ENCODE measurements around the gene IL4I1.

DNA sequence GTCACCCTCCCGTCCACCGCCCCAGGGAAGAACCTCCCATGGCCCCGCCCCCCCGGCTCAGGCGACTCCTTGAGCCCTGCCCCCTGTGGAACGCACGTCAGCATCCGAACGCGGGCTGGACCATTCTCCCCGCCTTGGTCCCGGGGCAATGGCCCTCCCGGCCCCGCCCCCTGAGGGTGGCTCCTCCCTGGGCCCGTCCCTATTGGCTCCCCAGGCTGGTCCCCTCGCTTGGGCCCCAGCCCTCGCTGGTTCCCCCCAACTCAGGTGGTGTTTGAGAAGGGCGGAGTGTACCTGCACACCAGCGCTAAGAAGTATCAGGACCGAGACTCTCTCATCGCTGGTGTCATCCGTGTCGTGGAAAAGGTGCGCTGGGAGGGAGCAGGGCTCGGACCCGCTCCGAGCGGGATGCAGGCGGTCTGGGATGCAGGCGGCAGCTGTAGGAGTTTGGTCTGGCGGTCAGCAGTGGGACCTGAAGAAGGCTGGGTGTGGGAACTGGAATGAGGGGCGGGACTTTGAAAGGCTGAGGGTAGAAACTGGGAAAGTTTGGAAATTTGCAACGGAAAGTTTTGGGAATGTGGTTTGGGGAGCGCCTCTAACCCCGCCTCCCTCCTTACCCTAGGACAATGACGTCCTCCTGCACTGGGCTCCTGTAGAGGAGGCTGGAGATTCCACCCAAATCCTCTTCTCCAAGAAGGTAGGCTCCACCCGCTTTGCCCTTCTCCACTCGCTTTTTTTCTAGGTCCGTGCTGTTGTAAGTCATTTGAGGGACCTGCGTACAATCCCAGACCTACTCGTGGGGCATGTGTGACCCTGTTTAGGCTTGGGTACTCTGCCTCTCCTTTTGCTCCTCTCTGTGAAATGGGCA, 18.6 kb downstream of the IL4I1 start:
- TF ChIP-seq, protein P1, sequence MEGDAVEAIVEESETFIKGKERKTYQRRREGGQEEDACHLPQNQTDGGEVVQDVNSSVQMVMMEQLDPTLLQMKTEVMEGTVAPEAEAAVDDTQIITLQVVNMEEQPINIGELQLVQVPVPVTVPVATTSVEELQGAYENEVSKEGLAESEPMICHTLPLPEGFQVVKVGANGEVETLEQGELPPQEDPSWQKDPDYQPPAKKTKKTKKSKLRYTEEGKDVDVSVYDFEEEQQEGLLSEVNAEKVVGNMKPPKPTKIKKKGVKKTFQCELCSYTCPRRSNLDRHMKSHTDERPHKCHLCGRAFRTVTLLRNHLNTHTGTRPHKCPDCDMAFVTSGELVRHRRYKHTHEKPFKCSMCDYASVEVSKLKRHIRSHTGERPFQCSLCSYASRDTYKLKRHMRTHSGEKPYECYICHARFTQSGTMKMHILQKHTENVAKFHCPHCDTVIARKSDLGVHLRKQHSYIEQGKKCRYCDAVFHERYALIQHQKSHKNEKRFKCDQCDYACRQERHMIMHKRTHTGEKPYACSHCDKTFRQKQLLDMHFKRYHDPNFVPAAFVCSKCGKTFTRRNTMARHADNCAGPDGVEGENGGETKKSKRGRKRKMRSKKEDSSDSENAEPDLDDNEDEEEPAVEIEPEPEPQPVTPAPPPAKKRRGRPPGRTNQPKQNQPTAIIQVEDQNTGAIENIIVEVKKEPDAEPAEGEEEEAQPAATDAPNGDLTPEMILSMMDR (IDR thresholded peaks at IDR 0.05; ENCODE audit: low read length): no peak
- TF ChIP-seq EZH2phosphoT487 (IDR thresholded peaks at IDR 0.05; ENCODE audit: low read length): no peak
